WTC11 (cell line): Measurements from ENCODE around the gene NPY5R. TPM values are rescaled to one million over a fixed set of nuclear protein-coding genes. Genes with fewer than 3 reads are reported as not detected.

Experiments
- ATAC-seq: fragments of 200-7000 bp; cut with Tn5 transposase; 2 replicates; pipeline ENCODE4 v1.10.0; 2021; ENCODE audit warnings: mild to moderate bottlenecking, moderate library complexity
- CTCF ChIA-PET: fragments of 300-600 bp; sonication (Branson Sonifier 250); formaldehyde crosslinking; loops from one replicate; lab custom pipeline; 2021; ENCODE audit warnings: antibody characterized with exemption; lab: Charles Lee
- POLR2A ChIA-PET: fragments of 350-600 bp; sonication (Branson Sonifier 250); formaldehyde crosslinking; loops from one replicate; lab custom pipeline; 2021; ENCODE audit warnings: antibody characterized with exemption; lab: Charles Lee
- DNase-seq: peaks from one replicate; pipeline ENCODE4 v3.0.0; 2021; ENCODE audit warnings: low spot score
- H3K27ac Mint-ChIP-seq: 2 replicates; pipeline ENCODE4 v1.8.0; 2021; ENCODE audit warnings: mixed read lengths
- H3K27me3 Mint-ChIP-seq: 2 replicates; pipeline ENCODE4 v1.8.0; 2021; ENCODE audit warnings: low read depth, mild to moderate bottlenecking, moderate library complexity, mixed read lengths
- H3K36me3 Mint-ChIP-seq: 2 replicates; pipeline ENCODE4 v1.8.0; 2021; ENCODE audit warnings: mixed read lengths
- H3K4me1 Mint-ChIP-seq: 2 replicates; pipeline ENCODE4 v1.8.0; 2022; ENCODE audit warnings: mixed read lengths
- H3K4me3 Mint-ChIP-seq: 2 replicates; pipeline ENCODE4 v1.8.0; 2021; ENCODE audit warnings: mild to moderate bottlenecking, moderate library complexity, mixed read lengths
- H3K9me3 Mint-ChIP-seq: 2 replicates; pipeline ENCODE4 v1.8.0; 2021; ENCODE audit warnings: mixed read lengths
- CREB1 ChIP-seq: sonication (generic); formaldehyde crosslinking; IDR thresholded peaks from 2 replicates; pipeline ENCODE4 v1.8.0; 2023; ENCODE audit warnings: mild to moderate bottlenecking, missing genetic modification reagents
- CREM ChIP-seq: sonication (generic); formaldehyde crosslinking; IDR thresholded peaks from 2 replicates; pipeline ENCODE4 v1.8.1; 2022; ENCODE audit warnings: mild to moderate bottlenecking, missing genetic modification reagents, moderate library complexity
- EMX1 ChIP-seq: fragments of 250-450 bp; sonication (Bioruptor Pico); IDR thresholded peaks from 2 replicates; pipeline ENCODE4 v1.8.0; 2021; ENCODE audit warnings: mild to moderate bottlenecking
- ESRRA ChIP-seq: sonication (generic); formaldehyde crosslinking; IDR thresholded peaks from 2 replicates; pipeline ENCODE4 v1.8.1; 2022; ENCODE audit warnings: mild to moderate bottlenecking, missing genetic modification reagents, borderline replicate concordance
- GRHL2 ChIP-seq: fragments of 250-450 bp; sonication (Bioruptor Pico); IDR thresholded peaks from 2 replicates; pipeline ENCODE4 v1.8.0; 2022; ENCODE audit warnings: mild to moderate bottlenecking, moderate library complexity; ENCODE audit not compliant: insufficient replicate concordance, severe bottlenecking
- GTF2I ChIP-seq: fragments of 250-450 bp; sonication (Bioruptor Pico); conservative IDR thresholded peaks from 2 replicates; pipeline ENCODE4 v1.4.0; 2021; ENCODE audit warnings: mild to moderate bottlenecking
- MYBL2 ChIP-seq: sonication (generic); formaldehyde crosslinking; IDR thresholded peaks from 2 replicates; pipeline ENCODE4 v1.8.1; 2023; ENCODE audit warnings: mild to moderate bottlenecking, moderate library complexity, missing genetic modification reagents
- PRRX2 ChIP-seq: fragments of 250-450 bp; sonication (Bioruptor Pico); IDR thresholded peaks from 2 replicates; pipeline ENCODE4 v1.8.0; 2021; ENCODE audit warnings: mild to moderate bottlenecking
- SOX15 ChIP-seq: fragments of 250-450 bp; sonication (Bioruptor Pico); IDR thresholded peaks from 2 replicates; pipeline ENCODE4 v1.9.0; 2021; ENCODE audit warnings: mild to moderate bottlenecking
- TEAD4 ChIP-seq: sonication (generic); formaldehyde crosslinking; IDR thresholded peaks from 2 replicates; pipeline ENCODE4 v1.8.0; 2022; ENCODE audit warnings: mild to moderate bottlenecking, missing genetic modification reagents
- ZBTB21 ChIP-seq: sonication (generic); formaldehyde crosslinking; IDR thresholded peaks from 2 replicates; pipeline ENCODE4 v1.8.1; 2023; ENCODE audit warnings: mild to moderate bottlenecking, missing genetic modification reagents, borderline replicate concordance
- ZNF121 ChIP-seq: sonication (generic); formaldehyde crosslinking; IDR thresholded peaks from 2 replicates; pipeline ENCODE4 v1.8.0; 2023; ENCODE audit warnings: missing genetic modification reagents
- ZNF138 ChIP-seq: sonication (generic); formaldehyde crosslinking; conservative IDR thresholded peaks from 2 replicates; pipeline ENCODE4 v1.8.1; 2022; ENCODE audit warnings: mild to moderate bottlenecking, moderate library complexity, missing genetic modification reagents
- ZNF219 ChIP-seq: sonication (generic); formaldehyde crosslinking; IDR thresholded peaks from 2 replicates; pipeline ENCODE4 v1.8.0; 2023; ENCODE audit warnings: missing genetic modification reagents, mild to moderate bottlenecking, borderline replicate concordance
- ZNF396 ChIP-seq: fragments of 250-450 bp; sonication (Bioruptor Pico); IDR thresholded peaks from 2 replicates; pipeline ENCODE4 v1.8.0; 2021; ENCODE audit warnings: mild to moderate bottlenecking, moderate library complexity, borderline replicate concordance
- ZNF423 ChIP-seq: fragments of 250-450 bp; sonication (Bioruptor Pico); IDR thresholded peaks from 2 replicates; pipeline ENCODE4 v2.1.2; 2022; ENCODE audit warnings: mild to moderate bottlenecking, moderate library complexity
- total RNA-seq: library from RNA; stranded (reverse); gene quantifications from 3 replicates; pipeline ENCODE4 v1.2.3, GENCODE V29; 2021
- TF ChIP-seq, protein P1 (sequence below): sonication (generic); formaldehyde crosslinking; IDR thresholded peaks from 2 replicates; pipeline ENCODE4 v1.8.1; 2023; ENCODE audit warnings: mild to moderate bottlenecking, missing genetic modification reagents, moderate library complexity
- TF ChIP-seq, protein P2 (sequence below): sonication (generic); formaldehyde crosslinking; conservative IDR thresholded peaks from 2 replicates; pipeline ENCODE4 v1.8.1; 2022; ENCODE audit warnings: mild to moderate bottlenecking, missing genetic modification reagents
- TF ChIP-seq, protein P3 (sequence below): sonication (generic); formaldehyde crosslinking; IDR thresholded peaks from 2 replicates; pipeline ENCODE4 v1.8.0; 2023; ENCODE audit warnings: missing genetic modification reagents
- TF ChIP-seq, protein P4 (sequence below): sonication (generic); formaldehyde crosslinking; IDR thresholded peaks from 2 replicates; pipeline ENCODE4 v1.8.0; 2022; ENCODE audit warnings: mild to moderate bottlenecking, missing genetic modification reagents
- TF ChIP-seq, protein P5 (sequence below): fragments of 200-600 bp; IDR thresholded peaks from 2 replicates; pipeline ENCODE4 v1.8.0; 2022; ENCODE audit warnings: antibody characterized with exemption
- TF ChIP-seq, protein P6 (sequence below): fragments of 250-450 bp; sonication (Bioruptor Pico); IDR thresholded peaks from 2 replicates; pipeline ENCODE4 v1.8.0; 2021; ENCODE audit warnings: mild to moderate bottlenecking
- TF ChIP-seq, protein P7 (sequence below): sonication (generic); formaldehyde crosslinking; IDR thresholded peaks from 2 replicates; pipeline ENCODE4 v1.8.1; 2022; ENCODE audit warnings: mild to moderate bottlenecking, missing genetic modification reagents, moderate library complexity, borderline replicate concordance
- TF ChIP-seq, protein P8 (sequence below): sonication (generic); formaldehyde crosslinking; IDR thresholded peaks from 2 replicates; pipeline ENCODE4 v1.8.0; 2022; ENCODE audit warnings: mild to moderate bottlenecking, missing genetic modification reagents

Gene NPY5R
- total RNA-seq, 1 experiment from 2014 or later: 4.5 TPM

DNA sequence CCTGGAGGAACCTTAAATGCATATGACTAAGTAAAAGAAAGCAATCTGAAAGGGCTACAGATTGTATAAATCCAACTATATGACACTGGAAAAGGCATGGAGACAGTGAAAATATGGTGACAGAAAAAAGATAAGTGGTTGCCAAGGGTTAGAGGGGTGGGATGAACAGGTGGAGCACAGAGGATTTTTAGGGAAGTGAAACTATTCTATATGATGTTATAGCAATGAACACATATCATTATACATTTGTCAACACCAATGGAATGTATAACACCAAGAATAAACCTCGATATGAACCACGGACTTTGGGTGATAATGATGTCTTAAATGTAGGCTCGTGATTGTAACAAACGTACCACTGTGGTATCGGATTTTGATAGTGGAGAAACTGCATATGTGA is 40.7 kb downstream of the NPY5R start (continued):
- TF ChIP-seq ZNF121 (CRISPR knock-in tag) (no peak), ZNF423 (CRISPR knock-in tag) (no peak), SOX15 (CRISPR knock-in tag) (no peak)
- TF ChIP-seq, protein P1, sequence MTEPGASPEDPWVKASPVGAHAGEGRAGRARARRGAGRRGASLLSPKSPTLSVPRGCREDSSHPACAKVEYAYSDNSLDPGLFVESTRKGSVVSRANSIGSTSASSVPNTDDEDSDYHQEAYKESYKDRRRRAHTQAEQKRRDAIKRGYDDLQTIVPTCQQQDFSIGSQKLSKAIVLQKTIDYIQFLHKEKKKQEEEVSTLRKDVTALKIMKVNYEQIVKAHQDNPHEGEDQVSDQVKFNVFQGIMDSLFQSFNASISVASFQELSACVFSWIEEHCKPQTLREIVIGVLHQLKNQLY (CRISPR knock-in tag): no peak
- TF ChIP-seq, protein P2, sequence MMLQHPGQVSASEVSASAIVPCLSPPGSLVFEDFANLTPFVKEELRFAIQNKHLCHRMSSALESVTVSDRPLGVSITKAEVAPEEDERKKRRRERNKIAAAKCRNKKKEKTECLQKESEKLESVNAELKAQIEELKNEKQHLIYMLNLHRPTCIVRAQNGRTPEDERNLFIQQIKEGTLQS: no peak

DNA sequence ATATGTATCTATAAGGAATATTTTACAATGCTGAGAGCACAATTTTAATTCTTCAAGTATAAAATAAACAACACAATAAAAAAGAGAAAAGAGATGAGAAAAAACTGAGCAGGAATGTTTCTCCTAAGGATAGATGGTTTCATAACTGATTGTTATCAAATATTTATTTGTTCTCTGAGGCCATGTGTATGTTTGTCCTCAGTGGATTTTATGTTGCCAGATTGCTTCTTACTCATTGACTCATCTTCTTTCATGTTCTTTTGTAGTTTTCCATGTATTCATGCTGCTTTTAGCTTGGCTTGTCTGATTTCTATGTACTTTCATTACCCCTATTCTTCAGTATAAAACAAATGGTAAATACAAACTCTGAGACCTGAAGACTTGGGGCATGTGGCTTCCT is 41.2 kb downstream of the NPY5R start:
- H3K27ac Mint-ChIP-seq: no peak overlapping the region
- ATAC-seq (no peak), DNase-seq (no peak)
- H3K27me3 Mint-ChIP-seq: no peaks in the 10 kb centered on the region
- POLR2A ChIA-PET: no interaction called here
- no peaks in the 10 kb centered on the region for H3K36me3 Mint-ChIP-seq
- CTCF ChIA-PET: no interaction called here
- peaks cover 22% of the 10 kb centered on the region for H3K4me1 Mint-ChIP-seq
- H3K4me3 Mint-ChIP-seq: no peak overlapping the region
- TF ChIP-seq, protein P3, sequence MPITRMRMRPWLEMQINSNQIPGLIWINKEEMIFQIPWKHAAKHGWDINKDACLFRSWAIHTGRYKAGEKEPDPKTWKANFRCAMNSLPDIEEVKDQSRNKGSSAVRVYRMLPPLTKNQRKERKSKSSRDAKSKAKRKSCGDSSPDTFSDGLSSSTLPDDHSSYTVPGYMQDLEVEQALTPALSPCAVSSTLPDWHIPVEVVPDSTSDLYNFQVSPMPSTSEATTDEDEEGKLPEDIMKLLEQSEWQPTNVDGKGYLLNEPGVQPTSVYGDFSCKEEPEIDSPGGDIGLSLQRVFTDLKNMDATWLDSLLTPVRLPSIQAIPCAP (CRISPR knock-in tag): no peak
- no peak for TF ChIP-seq CREM
- TF ChIP-seq PRRX2 (CRISPR knock-in tag): no peak
- TF ChIP-seq GRHL2 (CRISPR knock-in tag): no peak
- TF ChIP-seq MYBL2 (CRISPR knock-in tag): no peak
- TF ChIP-seq, protein P4, sequence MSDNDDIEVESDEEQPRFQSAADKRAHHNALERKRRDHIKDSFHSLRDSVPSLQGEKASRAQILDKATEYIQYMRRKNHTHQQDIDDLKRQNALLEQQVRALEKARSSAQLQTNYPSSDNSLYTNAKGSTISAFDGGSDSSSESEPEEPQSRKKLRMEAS (CRISPR knock-in tag): no peak
- no peak for TF ChIP-seq ZNF396 (CRISPR knock-in tag)
- TF ChIP-seq SOX15 (CRISPR knock-in tag): no peak
- TF ChIP-seq, protein P5, sequence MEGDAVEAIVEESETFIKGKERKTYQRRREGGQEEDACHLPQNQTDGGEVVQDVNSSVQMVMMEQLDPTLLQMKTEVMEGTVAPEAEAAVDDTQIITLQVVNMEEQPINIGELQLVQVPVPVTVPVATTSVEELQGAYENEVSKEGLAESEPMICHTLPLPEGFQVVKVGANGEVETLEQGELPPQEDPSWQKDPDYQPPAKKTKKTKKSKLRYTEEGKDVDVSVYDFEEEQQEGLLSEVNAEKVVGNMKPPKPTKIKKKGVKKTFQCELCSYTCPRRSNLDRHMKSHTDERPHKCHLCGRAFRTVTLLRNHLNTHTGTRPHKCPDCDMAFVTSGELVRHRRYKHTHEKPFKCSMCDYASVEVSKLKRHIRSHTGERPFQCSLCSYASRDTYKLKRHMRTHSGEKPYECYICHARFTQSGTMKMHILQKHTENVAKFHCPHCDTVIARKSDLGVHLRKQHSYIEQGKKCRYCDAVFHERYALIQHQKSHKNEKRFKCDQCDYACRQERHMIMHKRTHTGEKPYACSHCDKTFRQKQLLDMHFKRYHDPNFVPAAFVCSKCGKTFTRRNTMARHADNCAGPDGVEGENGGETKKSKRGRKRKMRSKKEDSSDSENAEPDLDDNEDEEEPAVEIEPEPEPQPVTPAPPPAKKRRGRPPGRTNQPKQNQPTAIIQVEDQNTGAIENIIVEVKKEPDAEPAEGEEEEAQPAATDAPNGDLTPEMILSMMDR: no peak
- TF ChIP-seq ESRRA (CRISPR knock-in tag): no peak
- TF ChIP-seq, protein P6, sequence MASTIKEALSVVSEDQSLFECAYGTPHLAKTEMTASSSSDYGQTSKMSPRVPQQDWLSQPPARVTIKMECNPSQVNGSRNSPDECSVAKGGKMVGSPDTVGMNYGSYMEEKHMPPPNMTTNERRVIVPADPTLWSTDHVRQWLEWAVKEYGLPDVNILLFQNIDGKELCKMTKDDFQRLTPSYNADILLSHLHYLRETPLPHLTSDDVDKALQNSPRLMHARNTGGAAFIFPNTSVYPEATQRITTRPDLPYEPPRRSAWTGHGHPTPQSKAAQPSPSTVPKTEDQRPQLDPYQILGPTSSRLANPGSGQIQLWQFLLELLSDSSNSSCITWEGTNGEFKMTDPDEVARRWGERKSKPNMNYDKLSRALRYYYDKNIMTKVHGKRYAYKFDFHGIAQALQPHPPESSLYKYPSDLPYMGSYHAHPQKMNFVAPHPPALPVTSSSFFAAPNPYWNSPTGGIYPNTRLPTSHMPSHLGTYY (CRISPR knock-in tag): no peak
- TF ChIP-seq, protein P7, sequence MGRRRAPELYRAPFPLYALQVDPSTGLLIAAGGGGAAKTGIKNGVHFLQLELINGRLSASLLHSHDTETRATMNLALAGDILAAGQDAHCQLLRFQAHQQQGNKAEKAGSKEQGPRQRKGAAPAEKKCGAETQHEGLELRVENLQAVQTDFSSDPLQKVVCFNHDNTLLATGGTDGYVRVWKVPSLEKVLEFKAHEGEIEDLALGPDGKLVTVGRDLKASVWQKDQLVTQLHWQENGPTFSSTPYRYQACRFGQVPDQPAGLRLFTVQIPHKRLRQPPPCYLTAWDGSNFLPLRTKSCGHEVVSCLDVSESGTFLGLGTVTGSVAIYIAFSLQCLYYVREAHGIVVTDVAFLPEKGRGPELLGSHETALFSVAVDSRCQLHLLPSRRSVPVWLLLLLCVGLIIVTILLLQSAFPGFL (CRISPR knock-in tag): no peak
- no peak for TF ChIP-seq GTF2I (CRISPR knock-in tag)
- TF ChIP-seq CREB1 (CRISPR knock-in tag): no peak
- peaks cover 6% of the 10 kb centered on the region for H3K9me3 Mint-ChIP-seq

DNA sequence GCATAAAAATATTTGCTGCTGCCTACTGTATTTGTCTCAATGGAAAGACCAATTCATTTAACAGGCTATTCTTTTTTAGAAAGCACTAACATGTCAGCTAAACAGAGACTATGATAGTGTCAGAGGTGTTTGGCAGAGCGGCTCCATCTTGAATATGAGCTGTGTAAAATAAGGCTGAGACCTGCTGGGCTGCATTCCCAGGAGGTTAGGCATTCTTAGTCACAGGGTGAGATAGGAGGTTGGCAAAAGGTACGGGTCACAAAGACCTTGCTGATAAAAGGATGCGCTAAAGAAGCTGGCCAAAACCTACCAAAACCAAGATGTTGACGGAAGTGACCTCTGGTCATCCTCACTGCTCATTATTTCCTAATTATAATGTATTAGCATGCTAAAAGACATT is 41.8 kb downstream of the NPY5R start:
- Mint-ChIP-seq H3K9me3 (peaks cover 6% of the 10 kb centered on the region), H3K4me1 (peaks cover 19% of the 10 kb centered on the region), H3K36me3 (no peaks in the 10 kb centered on the region), H3K4me3 (no peak overlapping the region), H3K27ac (no peak overlapping the region), H3K27me3 (no peaks in the 10 kb centered on the region)
- ATAC-seq: no peak; the same call in 1 of the 2 replicates
- CTCF ChIA-PET: no interaction called here
- no peak for DNase-seq
- POLR2A ChIA-PET: no interaction called here
- TF ChIP-seq, protein P6 (CRISPR knock-in tag): no peak
- TF ChIP-seq ZBTB21 (CRISPR knock-in tag) (no peak), EMX1 (CRISPR knock-in tag) (no peak), ZNF219 (CRISPR knock-in tag) (no peak), TEAD4 (CRISPR knock-in tag) (no peak), ZNF138 (CRISPR knock-in tag) (no peak)
- TF ChIP-seq, protein P8, sequence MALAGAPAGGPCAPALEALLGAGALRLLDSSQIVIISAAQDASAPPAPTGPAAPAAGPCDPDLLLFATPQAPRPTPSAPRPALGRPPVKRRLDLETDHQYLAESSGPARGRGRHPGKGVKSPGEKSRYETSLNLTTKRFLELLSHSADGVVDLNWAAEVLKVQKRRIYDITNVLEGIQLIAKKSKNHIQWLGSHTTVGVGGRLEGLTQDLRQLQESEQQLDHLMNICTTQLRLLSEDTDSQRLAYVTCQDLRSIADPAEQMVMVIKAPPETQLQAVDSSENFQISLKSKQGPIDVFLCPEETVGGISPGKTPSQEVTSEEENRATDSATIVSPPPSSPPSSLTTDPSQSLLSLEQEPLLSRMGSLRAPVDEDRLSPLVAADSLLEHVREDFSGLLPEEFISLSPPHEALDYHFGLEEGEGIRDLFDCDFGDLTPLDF (CRISPR knock-in tag): no peak
- TF ChIP-seq, protein P4 (CRISPR knock-in tag): no peak
